K562 (cell line): Measurements from ENCODE around the gene OBSL1. TPM values are rescaled to one million over a fixed set of nuclear protein-coding genes. Genes with fewer than 3 reads are reported as not detected.

Experiments
- ARID1B ChIP-seq: fragments of 450-650 bp; IDR thresholded peaks from 2 replicates; pipeline ENCODE4 v1.6.1; 2016; ENCODE audit warnings: antibody characterized with exemption, mild to moderate bottlenecking, inconsistent platforms
- ARNT ChIP-seq, 2 experiments: fragments of 450-650 bp; IDR thresholded peaks; 2 replicates each; pipeline ENCODE4 v1.6.1; 2016; ENCODE audit warnings: mild to moderate bottlenecking in 1 of 2
- ATF1 ChIP-seq, 2 experiments: fragments of 450-650 bp in 1 of 2; IDR thresholded peaks; 2 replicates each; pipeline ENCODE4 v1.6.1; 2016; ENCODE audit warnings: missing compliant biosample characterization in 1 of 2, missing genetic modification characterization in 1 of 2
- CGGBP1 ChIP-seq: fragments of 250-450 bp; sonication (Bioruptor Pico); IDR thresholded peaks from 2 replicates; pipeline ENCODE4 v1.9.0; 2021; ENCODE audit warnings: mild to moderate bottlenecking
- MXI1 ChIP-seq: IDR thresholded peaks from 2 replicates; pipeline ENCODE4 v1.6.1; 2011; ENCODE audit warnings: low read depth, mild to moderate bottlenecking, improper control_type of control experiment, low read length
- NR2C1 ChIP-seq, 2 experiments: fragments of 450-650 bp; IDR thresholded peaks; 2 replicates each; pipeline ENCODE4 v1.6.1; 2017; ENCODE audit warnings: mild to moderate bottlenecking in 2 of 2, antibody characterized with exemption in 1 of 2, inconsistent platforms in 1 of 2, missing compliant biosample characterization in 1 of 2, missing genetic modification characterization in 1 of 2
- PKNOX1 ChIP-seq: fragments of 450-650 bp; IDR thresholded peaks from 2 replicates; pipeline ENCODE4 v1.6.1; 2016
- RAD21 ChIP-seq, 2 experiments: fragments of 250-450 bp in 1 of 2; fragments of 450-650 bp in 1 of 2; sonication (Bioruptor Pico) in 1 of 2; formaldehyde crosslinking in 1 of 2; IDR thresholded peaks in 1 of 2; conservative IDR thresholded peaks in 1 of 2; 2 replicates each; pipeline versions ENCODE4 v1.4.0 to v1.8.0; 2020 to 2022; ENCODE audit warnings: mild to moderate bottlenecking in 2 of 2, moderate library complexity in 1 of 2
- RBM22 ChIP-seq: fragments of 200-400 bp; formaldehyde crosslinking; IDR thresholded peaks from 2 replicates; pipeline ENCODE4 v1.6.1; 2018; ENCODE audit warnings: low read length, low read depth; ENCODE audit not compliant: poor library complexity, severe bottlenecking
- SP1 ChIP-seq: sonication (generic); formaldehyde crosslinking; IDR thresholded peaks from 2 replicates; pipeline ENCODE4 v1.8.1; 2022; ENCODE audit warnings: mild to moderate bottlenecking, missing genetic modification reagents
- SP2 ChIP-seq: IDR thresholded peaks from 2 replicates; pipeline ENCODE4 v1.6.1; 2011; ENCODE audit warnings: mild to moderate bottlenecking, low read depth, low read length, moderate library complexity; ENCODE audit not compliant: poor library complexity, severe bottlenecking; ENCODE audit errors: extremely low read depth
- SUPT5H ChIP-seq: fragments of 450-650 bp; IDR thresholded peaks from 2 replicates; pipeline ENCODE4 v1.6.1; 2016
- TEAD1 ChIP-seq, 2 experiments: fragments of 450-650 bp in 1 of 2; sonication (generic) in 1 of 2; formaldehyde crosslinking; IDR thresholded peaks; 2 replicates each; pipeline versions ENCODE4 v1.4.0 to v1.8.0; 2020 to 2022; ENCODE audit warnings: mild to moderate bottlenecking in 2 of 2, missing genetic modification reagents in 1 of 2
- ZBTB12 ChIP-seq: fragments of 250-450 bp; sonication (Bioruptor Pico); IDR thresholded peaks from 2 replicates; pipeline ENCODE4 v1.4.0; 2020
- ZFPM2 ChIP-seq: fragments of 250-450 bp; sonication (Bioruptor Pico); IDR thresholded peaks from 2 replicates; pipeline ENCODE4 v1.5.1; 2022; ENCODE audit warnings: mild to moderate bottlenecking
- ZNF12 ChIP-seq: sonication (generic); formaldehyde crosslinking; IDR thresholded peaks from 2 replicates; pipeline ENCODE4 v1.4.0; 2020; ENCODE audit warnings: mild to moderate bottlenecking, missing genetic modification reagents
- ZNF551 ChIP-seq: fragments of 250-450 bp; sonication (Bioruptor Pico); IDR thresholded peaks from 2 replicates; pipeline ENCODE4 v1.5.0; 2021; ENCODE audit warnings: mild to moderate bottlenecking, moderate library complexity
- ZNF766 ChIP-seq: fragments of 200-800 bp; sonication (Bioruptor generic); conservative IDR thresholded peaks from 2 replicates; pipeline ENCODE4 v1.6.1; 2016; ENCODE audit warnings: missing genetic modification characterization, missing compliant biosample characterization
- polyA plus RNA-seq, 8 experiments: library from polyadenylated mRNA; depleted of rRNA in 4 of 8; stranded (reverse) in 5 of 8; unstranded in 3 of 8; fragments of >200 nt; fragmentation: Nextera tagmentation in 2 of 8; fragmentation: Illumina TruSeq in 1 of 8; extraction: Ambion mirVana in 2 of 8; extraction: Trizol in 1 of 8; gene quantifications; 2 replicates each; pipeline versions ENCODE4 v1.2.1 to v1.2.3, GENCODE V29; 2011 to 2014; ENCODE audit warnings: inconsistent platforms in 1 of 8, missing spikeins in 1 of 8
- total RNA-seq, 7 experiments: library from RNA; depleted of rRNA in 6 of 7; stranded (reverse); fragments of >200 nt in 6 of 7; fragmentation: Illumina TruSeq in 2 of 7; extraction: Trizol in 2 of 7; gene quantifications; 2 replicates each; pipeline versions ENCODE4 v1.2.1 to v1.2.3, GENCODE V29; 2011 to 2021; ENCODE audit warnings: low replicate concordance in 1 of 7
- TF ChIP-seq, protein P1 (sequence below): conservative IDR thresholded peaks from 2 replicates; pipeline ENCODE4 v1.6.1; 2011; ENCODE audit warnings: low read depth, mild to moderate bottlenecking, low read length; ENCODE audit not compliant: control insufficient read depth
- TF ChIP-seq, protein P2 (sequence below): sonication (generic); formaldehyde crosslinking; IDR thresholded peaks from 2 replicates; pipeline ENCODE4 v1.9.0; 2022; ENCODE audit warnings: mild to moderate bottlenecking, missing genetic modification reagents
- TF ChIP-seq, protein P3 (sequence below), 2 experiments: fragments of 450-650 bp in 1 of 2; sonication (generic) in 1 of 2; formaldehyde crosslinking in 1 of 2; IDR thresholded peaks in 1 of 2; conservative IDR thresholded peaks in 1 of 2; 2 replicates each; pipeline versions ENCODE4 v1.6.1 to v1.8.1; 2016 to 2023; ENCODE audit warnings: mild to moderate bottlenecking in 2 of 2, moderate library complexity in 2 of 2, inconsistent platforms in 1 of 2, missing genetic modification reagents in 1 of 2

The OBSL1 gene
- total and polyA plus RNA-seq, 9 of the 15 experiments (the other 6 are each of a cell fraction or from before 2014, with no cell fraction given): 1.2 to 26.6 (median 8.6) TPM

DNA sequence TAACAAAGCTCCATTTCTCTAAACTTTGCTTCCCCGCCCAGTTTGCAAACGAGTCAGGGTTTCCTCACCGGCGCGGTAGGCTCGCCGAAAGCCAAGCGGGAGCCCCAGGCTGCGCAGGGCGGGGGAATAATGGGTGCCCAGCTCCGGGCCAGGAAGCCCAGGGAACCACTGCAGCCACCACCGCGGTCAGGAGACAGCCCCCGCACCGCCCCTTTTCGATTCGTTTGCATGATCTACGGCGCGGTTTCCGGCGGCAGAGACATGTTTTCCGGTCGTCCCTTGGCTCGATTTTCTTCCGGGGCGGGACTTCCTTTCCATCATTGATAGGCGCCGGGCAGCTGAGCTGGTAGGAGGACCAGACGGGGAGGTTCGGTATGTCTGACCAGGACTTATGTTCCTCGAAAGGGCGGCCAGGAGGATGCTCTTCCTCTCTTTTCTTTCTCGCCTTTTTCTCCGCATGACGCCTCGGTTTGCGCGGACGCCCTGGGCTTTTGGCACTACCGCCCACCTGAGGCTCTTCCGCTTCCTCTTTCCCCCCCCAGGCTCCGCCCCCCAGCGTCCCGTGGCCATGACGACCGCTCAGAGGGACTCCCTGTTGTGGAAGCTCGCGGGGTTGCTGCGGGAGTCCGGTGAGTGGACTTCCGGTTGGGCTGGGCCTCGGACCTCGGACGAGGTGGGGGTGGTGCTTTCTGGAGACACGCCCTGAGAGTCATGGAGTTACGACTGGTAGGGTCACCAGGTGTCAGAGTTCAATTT lies 26.4 kb upstream of the OBSL1 start, which contains the start of gene STK11IP (continued):
- TF ChIP-seq MXI1 (peak; percentile 90), ZNF12 (CRISPR knock-in tag) (peak; percentile 76; the same call in 1 of the 2 replicates), ARID1B (0 out of 2 replicates have a peak, but pooled peaks have one; percentile 8), ARNT (IDR thresholded peaks at IDR 0.05) (0 out of 4 replicates have a peak, but pooled peaks of 1 of the 2 experiments have one; percentile 39), ZBTB12 (CRISPR knock-in tag) (peak; percentile 50), SP1 (CRISPR knock-in tag) (peak; percentile 97), CGGBP1 (CRISPR knock-in tag) (no peak), SP2 (peak; percentile 36), ZFPM2 (no peak), ZNF551 (no peak), ZNF766 (CRISPR knock-in tag) (peak; percentile 50; the same call in 1 of the 2 replicates), ATF1 (CRISPR knock-in tag; IDR thresholded peaks at IDR 0.05) (no peak), ATF1 (tag; IDR thresholded peaks at IDR 0.05) (peak; percentile 93), SUPT5H (peak; percentile 85), RAD21 (CRISPR knock-in tag; conservative IDR thresholded peaks at IDR 0.05 in 1 of 2, IDR thresholded peaks at IDR 0.05 in 1 of 2) (no peak), NR2C1 (IDR thresholded peaks at IDR 0.05) (peak; percentile 91), NR2C1 (tag; IDR thresholded peaks at IDR 0.05) (peak; percentile 87), RBM22 (peak; percentile 98), TEAD1 (CRISPR knock-in tag; IDR thresholded peaks at IDR 0.05) (peak in 1 of 2 experiments; percentile 57; a peak in 1 of 4 replicates), PKNOX1 (peak; percentile 91)
- TF ChIP-seq, protein P1, sequence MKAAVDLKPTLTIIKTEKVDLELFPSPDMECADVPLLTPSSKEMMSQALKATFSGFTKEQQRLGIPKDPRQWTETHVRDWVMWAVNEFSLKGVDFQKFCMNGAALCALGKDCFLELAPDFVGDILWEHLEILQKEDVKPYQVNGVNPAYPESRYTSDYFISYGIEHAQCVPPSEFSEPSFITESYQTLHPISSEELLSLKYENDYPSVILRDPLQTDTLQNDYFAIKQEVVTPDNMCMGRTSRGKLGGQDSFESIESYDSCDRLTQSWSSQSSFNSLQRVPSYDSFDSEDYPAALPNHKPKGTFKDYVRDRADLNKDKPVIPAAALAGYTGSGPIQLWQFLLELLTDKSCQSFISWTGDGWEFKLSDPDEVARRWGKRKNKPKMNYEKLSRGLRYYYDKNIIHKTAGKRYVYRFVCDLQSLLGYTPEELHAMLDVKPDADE: peak; percentile 69; the same call in 1 of the 2 replicates
- TF ChIP-seq, protein P2, sequence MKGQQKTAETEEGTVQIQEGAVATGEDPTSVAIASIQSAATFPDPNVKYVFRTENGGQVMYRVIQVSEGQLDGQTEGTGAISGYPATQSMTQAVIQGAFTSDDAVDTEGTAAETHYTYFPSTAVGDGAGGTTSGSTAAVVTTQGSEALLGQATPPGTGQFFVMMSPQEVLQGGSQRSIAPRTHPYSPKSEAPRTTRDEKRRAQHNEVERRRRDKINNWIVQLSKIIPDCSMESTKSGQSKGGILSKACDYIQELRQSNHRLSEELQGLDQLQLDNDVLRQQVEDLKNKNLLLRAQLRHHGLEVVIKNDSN (CRISPR knock-in tag): 0 out of 2 replicates have a peak, but pooled peaks have one; percentile 21
- TF ChIP-seq, protein P3, sequence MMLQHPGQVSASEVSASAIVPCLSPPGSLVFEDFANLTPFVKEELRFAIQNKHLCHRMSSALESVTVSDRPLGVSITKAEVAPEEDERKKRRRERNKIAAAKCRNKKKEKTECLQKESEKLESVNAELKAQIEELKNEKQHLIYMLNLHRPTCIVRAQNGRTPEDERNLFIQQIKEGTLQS (IDR thresholded peaks at IDR 0.05): no peak
- TF ChIP-seq, protein P3 (CRISPR knock-in tag; conservative IDR thresholded peaks at IDR 0.05): no peak
